GM19468 (cell line): Measurements from ENCODE around the gene RPL37.
"Not testable (repeated sequence)": the region's sequence is repeated elsewhere in the genome, so short reads cannot be mapped to it uniquely, and the experiment has no call there.

Experiments used
- ATAC-seq: cut with Tn5 transposase; IDR thresholded peaks from one replicate; pipeline ENCODE4 v1.9.1; 2021; ENCODE audit warnings: mild to moderate bottlenecking, moderate library complexity, moderate number of reproducible peaks; ENCODE audit not compliant: unreplicated experiment; ENCODE audit errors: extremely low read depth

Gene RPL37

GRCh38 chr5:40798012-40798800 lies 36.8 kb downstream of the RPL37 start, which contains the start of gene PRKAA1:
PRKAA1 (minus strand) TSS chr5:40798374; CDS start chr5:40798189, 185 bp downstream.
- peak; percentile 98 for ATAC-seq

DNA sequence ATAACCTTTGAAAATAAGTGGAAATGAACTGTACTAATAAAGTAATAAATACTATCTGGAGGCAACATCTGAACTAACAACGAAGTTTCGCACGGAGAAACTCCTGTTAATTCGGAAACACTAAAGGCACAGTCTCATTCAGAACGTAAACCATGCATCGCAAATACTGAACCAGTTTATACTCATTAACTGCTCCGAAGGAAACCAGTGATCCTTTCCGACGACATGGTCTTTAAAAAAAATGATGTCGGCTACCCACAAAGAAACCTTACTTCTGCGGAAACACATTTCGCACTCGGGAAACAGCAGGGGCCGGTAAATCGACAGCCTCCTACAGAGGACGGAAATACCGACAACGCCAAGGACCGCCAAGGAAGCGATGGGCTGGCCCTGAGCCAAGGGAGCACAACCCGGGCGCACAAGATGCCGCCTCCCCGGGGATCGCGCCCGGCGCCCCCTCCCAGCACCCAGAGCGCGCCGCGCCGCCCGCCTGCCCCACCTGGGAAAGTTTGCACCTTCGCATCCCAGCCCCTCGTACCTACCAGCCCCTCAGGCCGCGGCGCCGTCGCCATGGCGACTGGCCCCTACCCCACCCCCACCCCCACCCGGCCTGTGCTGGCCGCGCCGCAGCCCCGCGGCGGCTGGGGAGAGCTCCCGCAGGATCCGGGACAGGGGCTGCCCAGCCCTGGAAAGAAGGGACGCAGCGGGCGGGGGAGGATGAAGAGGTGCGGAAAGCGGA lies 37.6 kb downstream of the RPL37 start:
- peak; percentile 6 for ATAC-seq

- ATAC-seq, result no peak
Observed at GRCh38 chr5:40796487-40796889, 38.5 kb downstream of the RPL37 start.

DNA sequence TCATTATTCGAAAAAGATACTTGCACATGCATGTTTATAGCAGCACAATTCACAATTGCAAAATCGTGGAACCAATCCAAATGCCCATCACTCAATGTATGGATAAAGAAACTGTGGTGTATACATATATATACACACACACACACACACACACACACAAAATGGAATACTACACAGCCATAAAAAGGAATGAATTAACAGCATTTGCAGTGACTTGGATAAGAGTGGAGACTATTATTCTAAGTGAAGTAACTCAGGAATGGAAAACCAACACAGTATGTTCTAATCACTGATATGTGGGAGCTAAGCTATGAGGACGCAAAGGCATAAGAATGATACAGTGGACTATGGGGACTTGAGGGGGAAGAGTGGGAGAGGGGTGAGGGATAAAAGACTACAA lies 40.1 kb downstream of the RPL37 start:
- ATAC-seq, result not testable (repeated sequence)

DNA sequence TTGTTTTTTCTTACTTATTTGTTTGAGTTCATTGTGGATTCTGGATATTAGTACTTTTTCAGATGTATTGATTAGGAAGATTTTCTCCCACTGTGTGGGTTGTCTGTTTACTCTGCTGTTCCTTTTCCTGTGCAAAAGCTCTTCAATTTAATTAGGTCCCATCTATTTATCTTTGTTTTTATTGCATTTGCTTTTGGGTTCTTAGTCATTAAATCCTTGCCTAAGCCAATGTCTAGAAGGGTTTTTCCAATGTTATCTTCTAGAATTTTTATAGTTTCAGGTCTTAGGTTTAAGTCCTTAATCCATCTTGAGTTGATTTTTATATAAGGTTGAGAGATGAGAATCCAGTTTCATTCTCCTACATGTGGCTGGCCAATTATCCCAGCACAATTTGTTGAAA lies 40.7 kb downstream of the RPL37 start:
- not testable (repeated sequence) for ATAC-seq

- not testable (repeated sequence) for ATAC-seq
Observed at GRCh38 chr5:40792691-40793090, 42.3 kb downstream of the RPL37 start.

GRCh38 chr5:40791715-40792139 lies 43.3 kb downstream of the RPL37 start:
- no peak for ATAC-seq

- no peak for ATAC-seq
Observed at GRCh38 chr5:40790947-40791593, 44.0 kb downstream of the RPL37 start.

- not testable (repeated sequence) for ATAC-seq
Observed at GRCh38 chr5:40788941-40789340, 46.1 kb downstream of the RPL37 start.

DNA sequence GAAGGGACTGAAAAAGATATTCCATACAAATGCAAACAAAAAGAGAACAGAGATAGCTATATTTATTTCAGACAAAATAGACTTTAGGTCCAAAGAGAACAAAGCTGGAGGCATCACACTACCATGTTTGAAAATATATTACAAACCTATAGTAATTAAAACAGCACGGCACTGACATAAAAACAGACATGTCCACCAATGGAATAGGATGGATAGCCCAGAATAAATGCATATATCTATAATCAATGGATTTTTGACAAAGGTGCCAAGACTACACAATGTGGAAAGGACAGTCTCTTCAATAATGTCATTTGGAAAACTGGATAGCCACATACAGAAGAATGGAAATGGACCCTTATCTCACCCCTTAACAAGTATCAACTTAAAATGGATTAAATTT lies 47.0 kb downstream of the RPL37 start:
- no peak for ATAC-seq

GRCh38 chr5:40786664-40787063 lies 48.4 kb downstream of the RPL37 start:
- not testable (repeated sequence) for ATAC-seq

GRCh38 chr5:40784916-40785315 lies 50.1 kb downstream of the RPL37 start:
- ATAC-seq, result no peak

DNA sequence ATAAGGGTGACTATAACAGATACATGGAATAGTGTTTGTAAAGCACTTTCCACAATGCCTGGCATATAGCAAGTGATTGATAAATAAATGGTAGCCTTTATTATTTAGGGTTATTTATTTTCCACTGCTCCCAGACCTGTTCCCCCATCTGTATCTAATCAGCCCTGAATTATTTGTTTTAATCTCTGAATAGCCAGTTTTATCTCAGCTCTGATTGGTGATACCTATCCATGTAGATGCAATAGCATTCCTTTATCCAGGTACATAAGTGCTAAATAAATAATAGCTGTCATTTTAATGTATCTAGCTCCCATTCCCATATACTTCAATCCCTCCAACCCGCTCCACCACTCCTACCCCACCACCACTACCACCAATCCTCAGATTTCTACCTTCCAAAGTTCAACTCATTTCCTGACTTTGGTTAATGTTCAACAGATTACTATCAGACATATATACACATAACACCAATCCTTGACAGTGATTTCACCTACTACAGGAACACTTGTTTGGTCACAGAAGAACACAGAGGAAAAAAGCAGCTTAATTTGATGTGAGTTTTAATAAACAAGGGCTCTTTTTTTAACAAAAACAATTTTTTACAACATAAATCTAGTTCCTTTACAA lies 50.9 kb downstream of the RPL37 start:
- no peak for ATAC-seq

- ATAC-seq, result no peak
Observed at GRCh38 chr5:40781843-40782409, 53.1 kb downstream of the RPL37 start.

GRCh38 chr5:40780858-40781257 lies 54.2 kb downstream of the RPL37 start:
- no peak for ATAC-seq

- no peak for ATAC-seq
Observed at GRCh38 chr5:40780199-40780598, 54.8 kb downstream of the RPL37 start.

DNA sequence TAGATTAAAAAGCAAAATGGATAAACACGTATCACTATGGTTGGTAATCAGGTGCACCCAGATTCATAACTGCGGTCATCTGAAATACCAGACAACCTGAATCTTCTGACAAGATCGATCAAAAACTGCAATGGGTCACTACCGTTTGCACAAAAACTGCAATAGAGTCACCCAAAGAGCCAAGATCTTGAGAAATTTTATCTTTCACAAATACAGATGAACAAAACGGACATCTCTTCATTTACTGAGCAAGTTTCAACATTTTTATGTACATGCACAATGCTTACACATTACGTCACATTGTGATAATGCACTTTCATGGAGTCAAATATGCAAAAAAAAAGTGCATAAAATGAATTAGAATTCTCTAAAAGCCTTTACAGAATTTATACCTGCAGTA lies 55.5 kb downstream of the RPL37 start:
- ATAC-seq, result no peak

GRCh38 chr5:40778133-40778532 lies 56.9 kb downstream of the RPL37 start:
- no peak for ATAC-seq

- no peak for ATAC-seq
Observed at GRCh38 chr5:40776658-40776977, 58.4 kb downstream of the RPL37 start.
